AG20443 (cell line): ENCODE data around the gene TTLL4.

Source experiments
- DNase-seq: peaks from one replicate; pipeline ENCODE4 v3.0.0; 2012; ENCODE audit warnings: low spot score, mixed read lengths

Gene TTLL4

GRCh38 chr2:218785103-218785502, 74.5 kb downstream of the TTLL4 start:
- DNase-seq, result no peak

DNA sequence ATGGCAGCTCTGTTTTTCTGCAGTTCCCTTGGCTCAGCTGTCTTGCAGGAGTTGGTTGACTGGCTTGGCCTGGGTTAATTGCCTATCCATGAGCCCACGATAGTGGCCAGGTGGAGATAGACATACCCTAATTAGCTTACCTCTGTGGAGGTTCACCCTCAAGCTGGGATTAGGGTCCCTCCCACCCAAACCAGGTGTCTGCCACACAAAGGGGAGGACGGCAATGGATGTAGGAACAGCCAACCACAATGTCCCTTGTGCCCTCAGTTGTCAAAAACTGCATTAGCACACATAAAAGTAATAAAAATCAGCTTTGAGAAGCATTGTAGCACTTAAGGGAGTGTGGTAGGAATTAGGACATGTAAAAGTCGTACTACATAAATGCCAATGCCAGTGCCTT, 75.5 kb downstream of the TTLL4 start:
- no peak for DNase-seq

GRCh38 chr2:218788529-218789255, 78.1 kb downstream of the TTLL4 start:
- DNase-seq, result no peak

- no peak for DNase-seq
Measured at GRCh38 chr2:218792433-218792832, 81.8 kb downstream of the TTLL4 start.

DNA sequence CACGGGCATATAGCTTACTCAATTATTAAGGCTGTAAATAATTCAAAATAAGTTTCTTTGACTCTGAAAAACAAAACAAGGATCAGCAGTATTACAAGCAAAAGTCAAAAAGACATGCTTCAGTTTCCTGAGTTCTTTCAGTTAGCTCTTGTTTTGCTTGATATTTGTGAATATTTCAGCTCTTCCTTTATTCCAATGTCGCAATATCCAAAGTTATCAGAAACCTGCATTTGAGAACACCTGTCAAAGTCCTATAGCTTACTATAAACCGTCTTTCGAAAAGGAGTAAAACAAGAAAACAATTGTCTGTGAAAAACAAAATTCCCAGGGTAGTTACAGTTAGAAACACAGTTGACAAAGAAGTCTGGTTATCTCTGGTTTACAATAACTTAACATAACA, 86.1 kb downstream of the TTLL4 start:
- DNase-seq, result no peak

GRCh38 chr2:218798767-218799504, 88.3 kb downstream of the TTLL4 start:
- DNase-seq, result no peak

- DNase-seq, result no peak
Measured at GRCh38 chr2:218799990-218800389, 89.4 kb downstream of the TTLL4 start.

DNA sequence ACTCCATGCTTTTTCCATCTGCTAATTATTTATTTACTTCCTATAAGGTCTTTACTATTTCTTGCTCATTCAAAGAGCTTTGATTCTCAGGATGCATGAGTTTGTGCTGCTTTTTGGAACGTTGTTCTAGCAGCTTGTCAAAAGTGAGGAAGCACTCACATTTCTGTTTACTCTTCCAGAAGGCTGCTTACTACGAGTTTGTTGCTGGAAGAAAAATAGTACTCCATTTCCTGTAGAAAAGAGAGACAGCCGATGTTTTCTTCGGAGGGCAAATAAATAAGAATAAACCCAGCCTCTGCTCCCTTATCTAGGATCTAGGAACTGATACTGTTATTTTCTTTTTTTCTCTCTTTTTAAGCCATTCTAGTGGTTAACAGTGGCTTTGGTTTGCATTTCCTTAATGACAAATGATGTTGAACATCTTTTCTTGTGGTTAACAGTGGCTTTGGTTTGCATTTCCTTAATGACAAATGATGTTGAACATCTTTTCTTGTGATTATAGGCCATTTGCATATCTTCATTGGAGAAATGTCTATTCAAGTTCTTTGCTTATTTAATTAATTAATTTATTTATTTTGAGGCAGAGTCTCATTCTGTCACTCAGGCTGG, 91.9 kb downstream of the TTLL4 start:
- DNase-seq, result no peak

DNA sequence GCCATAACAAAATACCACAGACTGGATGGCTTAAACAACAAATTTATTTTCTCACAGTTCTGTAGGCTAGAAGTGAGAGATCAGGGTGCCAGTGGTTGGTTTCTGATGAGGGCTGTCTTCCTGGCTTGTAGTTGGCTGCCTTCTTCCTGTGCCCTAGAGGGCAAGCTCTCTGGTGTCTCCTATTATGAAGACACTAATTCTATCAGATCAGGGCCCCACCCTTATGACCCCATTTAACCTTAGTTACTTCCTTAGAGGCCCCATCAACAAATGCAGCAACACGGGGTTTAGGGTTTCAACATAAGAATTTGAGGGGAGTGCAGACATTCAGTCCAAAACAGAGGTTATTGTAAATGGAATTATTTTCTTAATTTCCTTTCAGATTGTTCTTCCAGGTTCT, 94.2 kb downstream of the TTLL4 start:
- no peak for DNase-seq
